Sigmoid colon (tissue), 4 donors: ENCODE results near the gene TMEM167B.
"Not testable (repeated sequence)": the region's sequence is repeated elsewhere in the genome, so short reads cannot be mapped to it uniquely, and the experiment has no call there.

Experiments used
- CTCF ChIP-seq, 4 experiments: fragments of 450-650 bp in 3 of 4; fragments of 200-600 bp in 1 of 4; IDR thresholded peaks; one replicate each; pipeline ENCODE4 v1.5.1; 2016 to 2019; ENCODE audit warnings: antibody characterized with exemption in 4 of 4, mild to moderate bottlenecking in 3 of 4, moderate library complexity in 2 of 4
- POLR2A ChIP-seq, 2 donors: fragments of 450-650 bp; IDR thresholded peaks; one replicate each; pipeline ENCODE4 v1.6.1; 2016; ENCODE audit warnings: antibody characterized with exemption in 2 of 2, mild to moderate bottlenecking in 2 of 2, moderate library complexity in 2 of 2
- POLR2AphosphoS5 ChIP-seq, 4 donors: sonication (generic); formaldehyde crosslinking; IDR thresholded peaks; one replicate each; pipeline ENCODE4 v1.6.1; 2017; ENCODE audit warnings: antibody characterized with exemption in 4 of 4

- not testable (repeated sequence) for TF ChIP-seq CTCF, POLR2A, POLR2AphosphoS5 (IDR thresholded peaks at IDR 0.05)
Measured at GRCh38 chr1:109052145-109052544, 38.4 kb upstream of the TMEM167B start.
